ENCODE results near the gene IP6K1.

DNA sequence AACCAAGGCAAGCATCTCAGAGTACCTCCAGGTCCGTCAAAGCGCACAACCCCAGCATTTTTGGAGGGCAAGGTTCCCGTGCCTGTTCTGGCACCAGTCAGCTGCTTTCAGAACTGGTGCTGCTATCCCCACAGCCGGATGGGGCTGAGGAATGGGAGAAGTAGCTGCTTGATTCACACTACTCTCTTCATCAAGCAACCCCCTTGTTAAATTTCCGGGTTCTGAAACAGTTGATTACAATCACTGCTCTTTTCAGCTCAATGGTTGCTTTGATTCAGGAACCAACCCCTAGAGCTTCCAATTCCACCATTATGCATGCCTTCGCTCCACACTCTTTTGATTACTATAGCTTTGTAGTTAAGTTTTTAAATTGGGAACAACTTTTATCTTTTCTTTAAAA lies 39.7 kb upstream of the IP6K1 start:
- TF ChIP-seq ZFP3 (tag by site-specific recombination; IDR thresholded peaks at IDR 0.05; ENCODE audit: low read depth) (no peak), ZBTB1 (tag by site-specific recombination; IDR thresholded peaks at IDR 0.05) (no peak), OVOL3 (tag by site-specific recombination; IDR thresholded peaks at IDR 0.05) (no peak), MZF1 (tag by site-specific recombination; IDR thresholded peaks at IDR 0.05; ENCODE audit: borderline replicate concordance) (no peak), ZNF660 (tag by site-specific recombination; IDR thresholded peaks at IDR 0.05) (no peak), KLF9 (tag by site-specific recombination; IDR thresholded peaks at IDR 0.05; ENCODE audit: low read depth) (no peak)
- TF ChIP-seq, protein P1, sequence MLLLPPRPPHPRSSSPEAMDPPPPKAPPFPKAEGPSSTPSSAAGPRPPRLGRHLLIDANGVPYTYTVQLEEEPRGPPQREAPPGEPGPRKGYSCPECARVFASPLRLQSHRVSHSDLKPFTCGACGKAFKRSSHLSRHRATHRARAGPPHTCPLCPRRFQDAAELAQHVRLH (tag by site-specific recombination; IDR thresholded peaks at IDR 0.05): no peak
- TF ChIP-seq, protein P2, sequence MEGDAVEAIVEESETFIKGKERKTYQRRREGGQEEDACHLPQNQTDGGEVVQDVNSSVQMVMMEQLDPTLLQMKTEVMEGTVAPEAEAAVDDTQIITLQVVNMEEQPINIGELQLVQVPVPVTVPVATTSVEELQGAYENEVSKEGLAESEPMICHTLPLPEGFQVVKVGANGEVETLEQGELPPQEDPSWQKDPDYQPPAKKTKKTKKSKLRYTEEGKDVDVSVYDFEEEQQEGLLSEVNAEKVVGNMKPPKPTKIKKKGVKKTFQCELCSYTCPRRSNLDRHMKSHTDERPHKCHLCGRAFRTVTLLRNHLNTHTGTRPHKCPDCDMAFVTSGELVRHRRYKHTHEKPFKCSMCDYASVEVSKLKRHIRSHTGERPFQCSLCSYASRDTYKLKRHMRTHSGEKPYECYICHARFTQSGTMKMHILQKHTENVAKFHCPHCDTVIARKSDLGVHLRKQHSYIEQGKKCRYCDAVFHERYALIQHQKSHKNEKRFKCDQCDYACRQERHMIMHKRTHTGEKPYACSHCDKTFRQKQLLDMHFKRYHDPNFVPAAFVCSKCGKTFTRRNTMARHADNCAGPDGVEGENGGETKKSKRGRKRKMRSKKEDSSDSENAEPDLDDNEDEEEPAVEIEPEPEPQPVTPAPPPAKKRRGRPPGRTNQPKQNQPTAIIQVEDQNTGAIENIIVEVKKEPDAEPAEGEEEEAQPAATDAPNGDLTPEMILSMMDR (tag by site-specific recombination; IDR thresholded peaks at IDR 0.05): no peak
- TF ChIP-seq, protein P3, sequence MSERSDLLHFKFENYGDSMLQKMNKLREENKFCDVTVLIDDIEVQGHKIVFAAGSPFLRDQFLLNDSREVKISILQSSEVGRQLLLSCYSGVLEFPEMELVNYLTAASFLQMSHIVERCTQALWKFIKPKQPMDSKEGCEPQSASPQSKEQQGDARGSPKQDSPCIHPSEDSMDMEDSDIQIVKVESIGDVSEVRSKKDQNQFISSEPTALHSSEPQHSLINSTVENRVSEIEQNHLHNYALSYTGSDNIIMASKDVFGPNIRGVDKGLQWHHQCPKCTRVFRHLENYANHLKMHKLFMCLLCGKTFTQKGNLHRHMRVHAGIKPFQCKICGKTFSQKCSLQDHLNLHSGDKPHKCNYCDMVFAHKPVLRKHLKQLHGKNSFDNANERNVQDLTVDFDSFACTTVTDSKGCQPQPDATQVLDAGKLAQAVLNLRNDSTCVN (tag by site-specific recombination; optimal IDR thresholded peaks at IDR 0.05): no peak
- TF ChIP-seq, protein P4, sequence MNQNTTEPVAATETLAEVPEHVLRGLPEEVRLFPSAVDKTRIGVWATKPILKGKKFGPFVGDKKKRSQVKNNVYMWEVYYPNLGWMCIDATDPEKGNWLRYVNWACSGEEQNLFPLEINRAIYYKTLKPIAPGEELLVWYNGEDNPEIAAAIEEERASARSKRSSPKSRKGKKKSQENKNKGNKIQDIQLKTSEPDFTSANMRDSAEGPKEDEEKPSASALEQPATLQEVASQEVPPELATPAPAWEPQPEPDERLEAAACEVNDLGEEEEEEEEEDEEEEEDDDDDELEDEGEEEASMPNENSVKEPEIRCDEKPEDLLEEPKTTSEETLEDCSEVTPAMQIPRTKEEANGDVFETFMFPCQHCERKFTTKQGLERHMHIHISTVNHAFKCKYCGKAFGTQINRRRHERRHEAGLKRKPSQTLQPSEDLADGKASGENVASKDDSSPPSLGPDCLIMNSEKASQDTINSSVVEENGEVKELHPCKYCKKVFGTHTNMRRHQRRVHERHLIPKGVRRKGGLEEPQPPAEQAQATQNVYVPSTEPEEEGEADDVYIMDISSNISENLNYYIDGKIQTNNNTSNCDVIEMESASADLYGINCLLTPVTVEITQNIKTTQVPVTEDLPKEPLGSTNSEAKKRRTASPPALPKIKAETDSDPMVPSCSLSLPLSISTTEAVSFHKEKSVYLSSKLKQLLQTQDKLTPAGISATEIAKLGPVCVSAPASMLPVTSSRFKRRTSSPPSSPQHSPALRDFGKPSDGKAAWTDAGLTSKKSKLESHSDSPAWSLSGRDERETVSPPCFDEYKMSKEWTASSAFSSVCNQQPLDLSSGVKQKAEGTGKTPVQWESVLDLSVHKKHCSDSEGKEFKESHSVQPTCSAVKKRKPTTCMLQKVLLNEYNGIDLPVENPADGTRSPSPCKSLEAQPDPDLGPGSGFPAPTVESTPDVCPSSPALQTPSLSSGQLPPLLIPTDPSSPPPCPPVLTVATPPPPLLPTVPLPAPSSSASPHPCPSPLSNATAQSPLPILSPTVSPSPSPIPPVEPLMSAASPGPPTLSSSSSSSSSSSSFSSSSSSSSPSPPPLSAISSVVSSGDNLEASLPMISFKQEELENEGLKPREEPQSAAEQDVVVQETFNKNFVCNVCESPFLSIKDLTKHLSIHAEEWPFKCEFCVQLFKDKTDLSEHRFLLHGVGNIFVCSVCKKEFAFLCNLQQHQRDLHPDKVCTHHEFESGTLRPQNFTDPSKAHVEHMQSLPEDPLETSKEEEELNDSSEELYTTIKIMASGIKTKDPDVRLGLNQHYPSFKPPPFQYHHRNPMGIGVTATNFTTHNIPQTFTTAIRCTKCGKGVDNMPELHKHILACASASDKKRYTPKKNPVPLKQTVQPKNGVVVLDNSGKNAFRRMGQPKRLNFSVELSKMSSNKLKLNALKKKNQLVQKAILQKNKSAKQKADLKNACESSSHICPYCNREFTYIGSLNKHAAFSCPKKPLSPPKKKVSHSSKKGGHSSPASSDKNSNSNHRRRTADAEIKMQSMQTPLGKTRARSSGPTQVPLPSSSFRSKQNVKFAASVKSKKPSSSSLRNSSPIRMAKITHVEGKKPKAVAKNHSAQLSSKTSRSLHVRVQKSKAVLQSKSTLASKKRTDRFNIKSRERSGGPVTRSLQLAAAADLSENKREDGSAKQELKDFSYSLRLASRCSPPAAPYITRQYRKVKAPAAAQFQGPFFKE (tag by site-specific recombination; IDR thresholded peaks at IDR 0.05; ENCODE audit: borderline replicate concordance): no peak
